Measurements from ENCODE around the gene UNC5A. TPM values are rescaled to one million over a fixed set of nuclear protein-coding genes. Genes with fewer than 3 reads are reported as not detected.

UNC5A gene
- total RNA-seq, 4 donors from 2014 or later = 0.19 TPM; not detected in 3

- no peaks in the 10 kb centered on the region for H3K9me3 ChIP-seq
- no peaks in the 10 kb centered on the region for H3K36me3 ChIP-seq
- H3K27me3 ChIP-seq = peaks cover 0 to 50% (median 0%) of the 10 kb centered on the region in 4 donors
- H3K4me3 ChIP-seq = no peak overlapping the region
- DNase-seq = no peak
- peaks cover 0 to 10% (median 0%) of the 10 kb centered on the region in 3 donors for H3K4me1 ChIP-seq
- TF ChIP-seq, protein P1, sequence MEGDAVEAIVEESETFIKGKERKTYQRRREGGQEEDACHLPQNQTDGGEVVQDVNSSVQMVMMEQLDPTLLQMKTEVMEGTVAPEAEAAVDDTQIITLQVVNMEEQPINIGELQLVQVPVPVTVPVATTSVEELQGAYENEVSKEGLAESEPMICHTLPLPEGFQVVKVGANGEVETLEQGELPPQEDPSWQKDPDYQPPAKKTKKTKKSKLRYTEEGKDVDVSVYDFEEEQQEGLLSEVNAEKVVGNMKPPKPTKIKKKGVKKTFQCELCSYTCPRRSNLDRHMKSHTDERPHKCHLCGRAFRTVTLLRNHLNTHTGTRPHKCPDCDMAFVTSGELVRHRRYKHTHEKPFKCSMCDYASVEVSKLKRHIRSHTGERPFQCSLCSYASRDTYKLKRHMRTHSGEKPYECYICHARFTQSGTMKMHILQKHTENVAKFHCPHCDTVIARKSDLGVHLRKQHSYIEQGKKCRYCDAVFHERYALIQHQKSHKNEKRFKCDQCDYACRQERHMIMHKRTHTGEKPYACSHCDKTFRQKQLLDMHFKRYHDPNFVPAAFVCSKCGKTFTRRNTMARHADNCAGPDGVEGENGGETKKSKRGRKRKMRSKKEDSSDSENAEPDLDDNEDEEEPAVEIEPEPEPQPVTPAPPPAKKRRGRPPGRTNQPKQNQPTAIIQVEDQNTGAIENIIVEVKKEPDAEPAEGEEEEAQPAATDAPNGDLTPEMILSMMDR (IDR thresholded peaks at IDR 0.05) = no peak
- TF ChIP-seq POLR2A (IDR thresholded peaks at IDR 0.05) = no peak
- H3K27ac ChIP-seq = no peak overlapping the region
- WGBS, 2 donors = 74 to 80% methylated on average over 3 of the region's 4 CpGs
- intact Hi-C loops (cut with DNase I) = no loop called here
Observed at GRCh38 chr5:176825957-176826356, 15.6 kb downstream of the UNC5A start.

- WGBS, 2 donors = 79 to 80% methylated on average over 12 to 13 of the region's 14 CpGs
Observed at GRCh38 chr5:176827736-176828414, 17.5 kb downstream of the UNC5A start.

GRCh38 chr5:176829320-176829719 lies 19.0 kb downstream of the UNC5A start:
- no peaks in the 10 kb centered on the region for H3K9me3 ChIP-seq
- H3K27me3 ChIP-seq = peaks cover 0 to 47% (median 0%) of the 10 kb centered on the region in 4 donors
- TF ChIP-seq, protein P1 (IDR thresholded peaks at IDR 0.05) = no peak
- no peak for TF ChIP-seq POLR2A (IDR thresholded peaks at IDR 0.05)
- H3K27ac ChIP-seq = no peak overlapping the region
- intact Hi-C loops (cut with DNase I) = no loop called here
- 72 to 83% methylated on average over 2 of the region's 2 CpGs for WGBS, 2 donors
- no peak for DNase-seq
- no peaks in the 10 kb centered on the region for H3K36me3 ChIP-seq
- H3K4me1 ChIP-seq = no peaks in the 10 kb centered on the region
- no peak overlapping the region for H3K4me3 ChIP-seq

More at GRCh38 chr5:176827736-176828414, 17.5 kb downstream of the UNC5A start:
- TF ChIP-seq, protein P1 (IDR thresholded peaks at IDR 0.05) = no peak
- TF ChIP-seq POLR2A (IDR thresholded peaks at IDR 0.05) = no peak
- H3K9me3 ChIP-seq = no peaks in the 10 kb centered on the region
- DNase-seq = no peak
- no peak overlapping the region for H3K27ac ChIP-seq
- intact Hi-C loops (cut with DNase I) = no loop called here
- no peaks in the 10 kb centered on the region for H3K36me3 ChIP-seq
- peaks cover 0 to 48% (median 0%) of the 10 kb centered on the region in 4 donors for H3K27me3 ChIP-seq
- H3K4me1 ChIP-seq = no peaks in the 10 kb centered on the region
- H3K4me3 ChIP-seq = no peak overlapping the region

DNA sequence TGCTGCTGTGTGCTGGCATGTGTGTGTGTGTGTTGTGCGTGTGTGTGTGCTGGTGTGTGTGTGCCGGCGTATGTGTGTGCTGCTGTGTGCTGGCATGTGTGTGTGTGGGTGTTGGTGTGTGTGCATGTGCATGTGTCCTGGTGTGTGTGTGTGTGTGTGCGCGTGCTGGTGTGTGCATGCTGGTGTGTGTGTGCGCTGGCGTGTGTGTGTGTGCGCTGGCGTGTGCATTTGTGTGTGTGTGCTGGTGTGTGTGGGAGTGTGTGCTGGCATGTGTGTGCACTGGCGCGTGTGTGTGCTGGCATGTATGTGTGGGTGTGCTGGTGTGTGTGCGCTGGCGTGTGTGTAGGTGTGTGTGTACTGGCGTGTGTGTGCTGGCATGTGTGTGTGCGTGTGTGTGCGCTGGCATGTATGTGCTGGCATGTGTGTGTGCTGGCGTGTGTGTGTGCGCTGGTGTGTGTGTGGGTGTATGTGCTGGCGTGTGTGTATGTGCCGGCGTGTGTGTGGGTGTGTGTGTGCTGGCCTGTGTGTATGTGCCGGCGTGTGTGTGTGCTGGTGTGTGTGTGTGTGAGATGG lies 20.1 kb downstream of the UNC5A start:
- intact Hi-C loops (cut with DNase I) = no loop called here
- H3K4me1 ChIP-seq = no peaks in the 10 kb centered on the region
- H3K27ac ChIP-seq = no peak overlapping the region
- DNase-seq = no peak
- no peak for TF ChIP-seq POLR2A (IDR thresholded peaks at IDR 0.05)
- TF ChIP-seq, protein P1 (IDR thresholded peaks at IDR 0.05) = no peak
- H3K9me3 ChIP-seq = no peaks in the 10 kb centered on the region
- H3K36me3 ChIP-seq = no peaks in the 10 kb centered on the region
- 86 to 92% methylated on average over 15 to 20 of the region's 23 CpGs for WGBS, 2 donors
- no peak overlapping the region for H3K4me3 ChIP-seq
- H3K27me3 ChIP-seq = peaks cover 0 to 48% (median 0%) of the 10 kb centered on the region in 4 donors

GRCh38 chr5:176830995-176831423 lies 20.6 kb downstream of the UNC5A start:
- no peak for TF ChIP-seq POLR2A (IDR thresholded peaks at IDR 0.05)
- TF ChIP-seq, protein P1 (IDR thresholded peaks at IDR 0.05) = no peak
- no peaks in the 10 kb centered on the region for H3K4me1 ChIP-seq
- intact Hi-C loops (cut with DNase I) = no loop called here
- 29 to 41% methylated on average over 5 to 7 of the region's 9 CpGs for whole genome bisulfite sequencing, 2 donors
- H3K9me3 ChIP-seq = no peaks in the 10 kb centered on the region
- H3K27me3 ChIP-seq = peaks cover 0 to 47% (median 0%) of the 10 kb centered on the region in 4 donors
- H3K27ac ChIP-seq = no peak overlapping the region
- no peak for DNase-seq
- no peaks in the 10 kb centered on the region for H3K36me3 ChIP-seq
- H3K4me3 ChIP-seq = no peak overlapping the region
